ENCODE results near the gene LRRFIP2.

Gene LRRFIP2

DNA sequence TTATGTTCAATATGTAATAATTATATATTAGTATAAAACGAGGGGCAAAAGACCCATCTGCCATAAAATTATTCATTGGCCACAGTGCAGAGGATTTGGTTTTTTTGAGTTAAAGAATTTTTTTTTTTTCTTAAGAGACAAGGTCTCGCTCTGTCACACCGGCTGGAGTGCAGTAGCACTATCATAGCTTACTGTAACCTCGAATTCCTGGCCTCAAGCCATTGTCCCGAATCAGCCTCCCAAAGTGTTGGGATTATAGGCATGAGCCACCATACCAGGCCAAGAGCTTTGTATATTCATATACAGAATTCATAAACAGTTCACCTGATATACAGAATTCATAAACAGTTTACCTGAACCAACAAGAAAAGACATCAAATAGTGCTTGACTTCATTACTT, 20.2 kb upstream of the LRRFIP2 start:
- Histone ChIP-seq H3K27ac (no peak overlapping the region), H3K27me3 (ENCODE audit: insufficient read depth, low read depth, severe bottlenecking) (no peaks in the 10 kb centered on the region), H3K4me3 (ENCODE audit: low read depth, low read length) (no peak overlapping the region), H3K9me3 (ENCODE audit: severe bottlenecking) (no peaks in the 10 kb centered on the region), H3K36me3 (no peaks in the 10 kb centered on the region)
- TF ChIP-seq, protein P1, sequence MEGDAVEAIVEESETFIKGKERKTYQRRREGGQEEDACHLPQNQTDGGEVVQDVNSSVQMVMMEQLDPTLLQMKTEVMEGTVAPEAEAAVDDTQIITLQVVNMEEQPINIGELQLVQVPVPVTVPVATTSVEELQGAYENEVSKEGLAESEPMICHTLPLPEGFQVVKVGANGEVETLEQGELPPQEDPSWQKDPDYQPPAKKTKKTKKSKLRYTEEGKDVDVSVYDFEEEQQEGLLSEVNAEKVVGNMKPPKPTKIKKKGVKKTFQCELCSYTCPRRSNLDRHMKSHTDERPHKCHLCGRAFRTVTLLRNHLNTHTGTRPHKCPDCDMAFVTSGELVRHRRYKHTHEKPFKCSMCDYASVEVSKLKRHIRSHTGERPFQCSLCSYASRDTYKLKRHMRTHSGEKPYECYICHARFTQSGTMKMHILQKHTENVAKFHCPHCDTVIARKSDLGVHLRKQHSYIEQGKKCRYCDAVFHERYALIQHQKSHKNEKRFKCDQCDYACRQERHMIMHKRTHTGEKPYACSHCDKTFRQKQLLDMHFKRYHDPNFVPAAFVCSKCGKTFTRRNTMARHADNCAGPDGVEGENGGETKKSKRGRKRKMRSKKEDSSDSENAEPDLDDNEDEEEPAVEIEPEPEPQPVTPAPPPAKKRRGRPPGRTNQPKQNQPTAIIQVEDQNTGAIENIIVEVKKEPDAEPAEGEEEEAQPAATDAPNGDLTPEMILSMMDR (IDR thresholded peaks at IDR 0.05; ENCODE audit: low read depth, low read length): no peak
- no peak for DNase-seq

DNA sequence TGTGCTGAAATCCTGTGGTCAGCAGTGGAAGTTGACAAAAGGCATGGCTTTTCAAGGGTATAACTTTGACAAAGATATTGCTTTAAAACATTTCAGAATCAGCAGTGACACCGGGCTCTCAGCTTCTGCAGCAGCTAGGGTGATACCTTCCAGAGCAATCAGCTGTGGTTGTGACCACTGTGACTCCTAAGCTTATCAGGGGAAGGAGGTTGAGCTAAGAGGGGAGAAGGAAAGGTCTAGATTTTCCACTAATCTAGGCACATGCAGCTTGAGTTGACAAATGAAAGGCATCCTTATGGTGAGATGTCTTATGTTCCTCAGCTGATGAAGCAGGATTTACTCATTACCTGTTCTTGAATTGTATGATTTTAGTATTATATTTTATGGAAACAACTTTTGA, 16.3 kb upstream of the LRRFIP2 start:
- Histone ChIP-seq H3K27me3 (ENCODE audit: insufficient read depth, low read depth, severe bottlenecking) (no peaks in the 10 kb centered on the region), H3K36me3 (no peaks in the 10 kb centered on the region), H3K27ac (no peak overlapping the region), H3K4me3 (ENCODE audit: low read depth, low read length) (no peak overlapping the region), H3K9me3 (ENCODE audit: severe bottlenecking) (no peaks in the 10 kb centered on the region)
- DNase-seq: no peak
- TF ChIP-seq, protein P1 (IDR thresholded peaks at IDR 0.05; ENCODE audit: low read depth, low read length): no peak

DNA sequence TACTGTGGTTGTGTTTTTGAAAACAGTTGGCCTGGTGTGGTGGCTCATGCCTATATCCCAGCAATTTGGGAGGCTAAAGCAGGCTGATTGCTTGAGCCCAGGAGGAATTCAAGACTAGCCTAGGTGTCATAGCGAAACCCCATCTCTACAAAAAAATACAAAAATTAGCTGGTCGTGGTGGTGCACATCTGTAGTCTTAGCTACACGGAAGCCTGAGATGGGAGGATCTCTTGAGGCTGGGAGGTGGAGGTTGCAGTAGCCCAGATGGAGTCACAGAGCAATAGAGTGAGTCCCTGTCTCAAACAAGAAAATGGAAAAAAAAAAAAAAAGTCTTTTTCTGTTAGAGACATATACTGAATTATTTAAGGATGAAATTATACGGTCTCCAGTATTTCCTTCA, 14.7 kb upstream of the LRRFIP2 start:
- Histone ChIP-seq H3K4me3 (ENCODE audit: low read depth, low read length) (no peak overlapping the region), H3K27ac (no peak overlapping the region)

DNA sequence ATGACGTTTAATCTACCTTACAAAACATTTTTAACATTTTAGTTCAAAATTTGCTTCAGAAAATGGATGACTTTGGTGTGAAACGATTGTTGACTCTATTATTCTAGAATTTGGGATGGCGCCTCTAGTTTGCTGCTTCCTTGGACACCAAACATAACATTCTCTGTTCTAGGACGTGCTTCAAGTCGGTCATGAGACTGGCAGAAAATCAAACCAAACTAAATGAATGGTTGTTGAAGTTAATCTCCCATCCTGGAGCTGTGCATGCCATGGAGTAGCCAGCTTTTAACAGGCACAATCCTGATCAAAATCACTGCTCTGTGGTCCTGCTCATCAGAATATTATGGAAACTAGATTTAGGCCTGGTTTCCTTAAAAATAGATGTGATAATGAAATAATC, 9.6 kb upstream of the LRRFIP2 start:
- no peak overlapping the region for H3K4me3 ChIP-seq (ENCODE audit: low read depth, low read length)
- no peaks in the 10 kb centered on the region for H3K27me3 ChIP-seq (ENCODE audit: insufficient read depth, low read depth, severe bottlenecking)
- DNase-seq: no peak
- no peaks in the 10 kb centered on the region for H3K36me3 ChIP-seq
- TF ChIP-seq, protein P1 (IDR thresholded peaks at IDR 0.05; ENCODE audit: low read depth, low read length): no peak
- H3K9me3 ChIP-seq (ENCODE audit: severe bottlenecking): no peaks in the 10 kb centered on the region
- no peak overlapping the region for H3K27ac ChIP-seq

More for the DNA sequence above, 14.7 kb upstream of the LRRFIP2 start:
- H3K9me3 ChIP-seq (ENCODE audit: severe bottlenecking): no peaks in the 10 kb centered on the region
- TF ChIP-seq, protein P1 (IDR thresholded peaks at IDR 0.05; ENCODE audit: low read depth, low read length): no peak
- no peaks in the 10 kb centered on the region for H3K27me3 ChIP-seq (ENCODE audit: insufficient read depth, low read depth, severe bottlenecking)
- no peaks in the 10 kb centered on the region for H3K36me3 ChIP-seq
- DNase-seq: no peak

DNA sequence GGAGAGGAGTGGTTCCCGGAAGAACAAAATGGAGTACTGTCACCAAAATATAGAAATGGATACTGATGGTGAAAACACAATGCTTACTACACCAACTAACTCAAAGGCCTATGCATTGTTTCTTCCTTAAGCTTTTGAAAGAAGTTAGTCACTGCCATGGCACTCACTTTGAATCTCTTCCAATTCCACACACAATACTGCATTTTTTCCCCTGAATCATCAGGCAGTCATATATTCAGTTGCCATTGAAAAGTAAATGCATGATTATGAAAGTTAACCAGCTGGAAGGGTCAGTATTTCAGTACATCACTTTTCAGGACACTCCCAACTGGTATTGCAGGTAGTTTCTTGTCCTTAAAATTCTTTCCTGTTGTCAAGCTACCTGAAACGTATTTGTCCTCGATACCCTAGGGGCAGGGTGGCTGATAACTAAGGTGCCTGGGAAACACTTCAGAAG, 9.0 kb upstream of the LRRFIP2 start:
- H3K27ac ChIP-seq: no peak overlapping the region
- no peak overlapping the region for H3K4me3 ChIP-seq (ENCODE audit: low read depth, low read length)
- DNase-seq: no peak

DNA sequence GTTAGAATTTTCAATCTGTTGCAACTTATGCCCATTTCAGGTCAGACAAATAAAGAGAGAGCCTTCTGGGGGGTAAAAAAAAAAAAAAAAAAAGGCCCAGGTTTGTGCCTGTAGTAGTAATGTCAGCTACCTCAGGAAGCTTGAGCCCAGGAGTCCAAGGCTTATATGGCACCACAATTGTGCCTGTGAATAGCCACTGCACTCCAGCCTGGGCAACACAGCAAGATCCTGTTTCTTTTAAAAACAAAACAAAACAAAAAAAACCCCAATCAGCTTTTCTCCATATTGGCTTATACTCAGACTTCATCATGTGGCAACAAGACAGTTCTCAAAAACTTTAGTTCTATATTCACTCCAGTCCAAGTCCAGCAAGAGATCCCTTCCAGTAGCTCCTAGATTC, 8.4 kb upstream of the LRRFIP2 start:
- TF ChIP-seq, protein P1 (IDR thresholded peaks at IDR 0.05; ENCODE audit: low read depth, low read length): no peak
- no peak overlapping the region for H3K4me3 ChIP-seq (ENCODE audit: low read depth, low read length)
- H3K9me3 ChIP-seq (ENCODE audit: severe bottlenecking): no peaks in the 10 kb centered on the region
- no peak overlapping the region for H3K27ac ChIP-seq
- no peaks in the 10 kb centered on the region for H3K36me3 ChIP-seq
- DNase-seq: no peak
- no peaks in the 10 kb centered on the region for H3K27me3 ChIP-seq (ENCODE audit: insufficient read depth, low read depth, severe bottlenecking)

More for the DNA sequence above, 9.0 kb upstream of the LRRFIP2 start:
- H3K36me3 ChIP-seq: no peaks in the 10 kb centered on the region
- TF ChIP-seq, protein P1 (IDR thresholded peaks at IDR 0.05; ENCODE audit: low read depth, low read length): no peak
- no peaks in the 10 kb centered on the region for H3K27me3 ChIP-seq (ENCODE audit: insufficient read depth, low read depth, severe bottlenecking)
- no peaks in the 10 kb centered on the region for H3K9me3 ChIP-seq (ENCODE audit: severe bottlenecking)

Data from WERI-Rb-1 (cell line).